H9 (cell line): ENCODE measurements around the gene S100A2. TPM values are rescaled to one million over a fixed set of nuclear protein-coding genes. Genes with fewer than 3 reads are reported as not detected.
A peak's percentile ranks its signal among the peaks of the same experiment; 100 is the strongest.

Experiments
- DNase-seq: peaks from one replicate; pipeline ENCODE4 v3.0.0-alpha.2; 2017
- H2AFZ ChIP-seq: one replicate; pipeline ENCODE4 v1.6.1; 2013; ENCODE audit warnings: mild to moderate bottlenecking, low read length, control low read depth, moderate library complexity
- H2AK5ac ChIP-seq: 2 replicates; pipeline ENCODE4 v1.6.1; 2013; ENCODE audit warnings: low read length, control low read depth, mixed read lengths; ENCODE audit not compliant: insufficient read length
- H2BK120ac ChIP-seq: one replicate; pipeline ENCODE4 v1.6.1; 2013; ENCODE audit warnings: low read depth, mild to moderate bottlenecking, low read length, control low read depth, inconsistent platforms; ENCODE audit not compliant: poor library complexity, severe bottlenecking
- H2BK12ac ChIP-seq: 2 replicates; pipeline ENCODE4 v1.6.1; 2013; ENCODE audit warnings: low read length, control low read depth, mixed read lengths, low read depth; ENCODE audit not compliant: insufficient read length
- H2BK15ac ChIP-seq: 2 replicates; pipeline ENCODE4 v1.6.1; 2013; ENCODE audit warnings: low read depth, low read length, control low read depth
- H2BK20ac ChIP-seq: one replicate; pipeline ENCODE4 v1.6.1; 2013; ENCODE audit warnings: low read depth, mild to moderate bottlenecking, low read length, control low read depth, inconsistent platforms; ENCODE audit not compliant: poor library complexity, severe bottlenecking
- H2BK5ac ChIP-seq: 2 replicates; pipeline ENCODE4 v1.6.1; 2013; ENCODE audit warnings: low read length, control low read depth, mixed read lengths; ENCODE audit not compliant: insufficient read length
- H3K14ac ChIP-seq: 2 replicates; pipeline ENCODE4 v1.6.1; 2013; ENCODE audit warnings: low read length, control low read depth; ENCODE audit not compliant: insufficient read depth
- H3K18ac ChIP-seq: 2 replicates; pipeline ENCODE4 v1.6.1; 2013; ENCODE audit warnings: low read depth, mild to moderate bottlenecking, mixed read lengths, low read length, control low read depth; ENCODE audit not compliant: insufficient read length
- H3K23ac ChIP-seq: 2 replicates; pipeline ENCODE4 v1.6.1; 2013; ENCODE audit warnings: low read length, control low read depth, mixed read lengths, low read depth; ENCODE audit not compliant: insufficient read length
- H3K23me2 ChIP-seq: 2 replicates; pipeline ENCODE4 v1.6.1; 2013; ENCODE audit warnings: low read depth, mild to moderate bottlenecking, mixed read lengths, low read length, control low read depth; ENCODE audit not compliant: insufficient read length, poor library complexity, severe bottlenecking
- H3K27ac ChIP-seq: 2 replicates; pipeline ENCODE4 v1.5.1; 2013; ENCODE audit warnings: low read length, control low read depth, mixed read lengths, low read depth; ENCODE audit not compliant: insufficient read length
- H3K27me3 ChIP-seq: 2 replicates; pipeline ENCODE4 v1.6.1; 2013; ENCODE audit warnings: low read length, control low read depth, inconsistent platforms; ENCODE audit not compliant: insufficient read depth
- H3K4ac ChIP-seq: 2 replicates; pipeline ENCODE4 v1.6.1; 2013; ENCODE audit warnings: low read depth, mild to moderate bottlenecking, control low read depth, inconsistent platforms, low read length, moderate library complexity
- H3K4me1 ChIP-seq: 2 replicates; pipeline ENCODE4 v1.6.1; 2013; ENCODE audit warnings: low read length, control low read depth, inconsistent platforms; ENCODE audit not compliant: insufficient read depth
- H3K4me2 ChIP-seq: 2 replicates; pipeline ENCODE4 v1.6.1; 2013; ENCODE audit warnings: low read length, control low read depth, mixed read lengths; ENCODE audit not compliant: insufficient read length, insufficient read depth
- H3K56ac ChIP-seq: 2 replicates; pipeline ENCODE4 v1.6.1; 2013; ENCODE audit warnings: low read depth, mild to moderate bottlenecking, mixed read lengths, low read length, control low read depth; ENCODE audit not compliant: insufficient read length
- H3K79me1 ChIP-seq: 2 replicates; pipeline ENCODE4 v1.6.1; 2013; ENCODE audit warnings: low read depth, mild to moderate bottlenecking, moderate library complexity, low read length, control low read depth, inconsistent platforms; ENCODE audit not compliant: insufficient read depth, poor library complexity, severe bottlenecking
- H3K79me2 ChIP-seq: 2 replicates; pipeline ENCODE4 v1.6.1; 2013; ENCODE audit warnings: low read length, control low read depth, inconsistent platforms; ENCODE audit not compliant: insufficient read depth
- H3K9ac ChIP-seq: 2 replicates; pipeline ENCODE4 v1.6.1; 2013; ENCODE audit warnings: low read length, control low read depth, mixed read lengths; ENCODE audit not compliant: insufficient read length; ENCODE audit errors: extremely low read depth
- H3K9me3 ChIP-seq: one replicate; pipeline ENCODE4 v1.6.1; 2013; ENCODE audit warnings: low read depth, low read length, inconsistent platforms; ENCODE audit not compliant: control insufficient read depth
- H3T11ph ChIP-seq: one replicate; pipeline ENCODE4 v1.6.1; 2013; ENCODE audit warnings: mild to moderate bottlenecking, low read length, control low read depth, inconsistent platforms
- H4K20me1 ChIP-seq: one replicate; pipeline ENCODE4 v1.6.1; 2013; ENCODE audit not compliant: control insufficient read depth, insufficient read length, insufficient read depth
- H4K5ac ChIP-seq: 2 replicates; pipeline ENCODE4 v1.6.1; 2013; ENCODE audit warnings: low read depth, mild to moderate bottlenecking, mixed read lengths, low read length, control low read depth; ENCODE audit not compliant: insufficient read length
- H4K8ac ChIP-seq: replicated peaks from 2 replicates; pipeline ENCODE4 v1.6.1; 2013; ENCODE audit warnings: low read length, control low read depth, mixed read lengths, low read depth; ENCODE audit not compliant: insufficient read length
- H4K91ac ChIP-seq: 2 replicates; pipeline ENCODE4 v1.6.1; 2013; ENCODE audit warnings: low read depth, mild to moderate bottlenecking, moderate library complexity, mixed read lengths, low read length, control low read depth; ENCODE audit not compliant: insufficient read length
- H3K27ac Mint-ChIP-seq, 3 experiments: 2 replicates in 2 of 3; 3 replicates in 1 of 3; pipeline ENCODE4 v1.8.0; 2020 to 2021; ENCODE audit warnings: mixed read lengths in 3 of 3, mild to moderate bottlenecking in 1 of 3, moderate library complexity in 1 of 3
- H3K27me3 Mint-ChIP-seq: 2 replicates; pipeline ENCODE4 v1.8.0; 2021; ENCODE audit warnings: low read depth, mild to moderate bottlenecking, moderate library complexity, mixed read lengths
- H3K36me3 Mint-ChIP-seq, 3 experiments: 2 replicates in 2 of 3; 3 replicates in 1 of 3; pipeline ENCODE4 v1.8.0; 2020 to 2021; ENCODE audit warnings: low read depth in 3 of 3, mixed read lengths in 3 of 3; ENCODE audit not compliant: insufficient read depth in 1 of 3
- H3K4me1 Mint-ChIP-seq, 2 experiments: 2 replicates each; pipeline ENCODE4 v1.8.0; 2020; ENCODE audit warnings: mixed read lengths in 2 of 2
- H3K4me3 Mint-ChIP-seq, 2 experiments: 2 replicates in 1 of 2; 3 replicates in 1 of 2; pipeline ENCODE4 v1.8.0; 2020 to 2021; ENCODE audit warnings: mild to moderate bottlenecking in 2 of 2, mixed read lengths in 2 of 2, moderate library complexity in 1 of 2
- H3K9me3 Mint-ChIP-seq, 2 experiments: 2 replicates in 1 of 2; 3 replicates in 1 of 2; pipeline ENCODE4 v1.8.0; 2020; ENCODE audit warnings: mild to moderate bottlenecking in 2 of 2, mixed read lengths in 2 of 2, moderate library complexity in 1 of 2
- CTCF ChIP-seq: fragments of 200-600 bp; sonication (generic); conservative IDR thresholded peaks from 3 replicates; pipeline ENCODE4 v1.8.0; 2021; ENCODE audit warnings: antibody characterized with exemption, mild to moderate bottlenecking
- WGBS: extraction: QIAGEN DNeasy Blood & Tissue Kit; methylation state at CpG from one replicate; pipeline ENCODE4 v1.1.7; 2013; ENCODE audit warnings: missing lambda C conversion rate, low lambda C conversion rate, mixed read lengths; ENCODE audit not compliant: insufficient read length; ENCODE audit errors: extremely low coverage; 5-methylcytosine and 5-hydroxymethylcytosine counted together
- total RNA-seq: library from RNA; stranded (reverse); gene quantifications from 2 replicates; pipeline ENCODE4 v1.2.1, GENCODE V29; 2021

Gene S100A2
- total RNA-seq, 1 experiment from 2014 or later, result 0.57 TPM

GRCh38 chr1:153550827-153551500 lies 14.7 kb downstream of the S100A2 start:
- Histone ChIP-seq H4K5ac (no peak overlapping the region), H3K23me2 (no peaks in the 10 kb centered on the region), H3K9ac (no peak overlapping the region), H2AK5ac (no peak overlapping the region), H3K14ac (no peak overlapping the region; the same call in 1 of the 2 replicates), H3K79me1 (no peaks in the 10 kb centered on the region), H3K4me2 (no peak overlapping the region), H2BK20ac (no peak overlapping the region), H4K20me1 (no peaks in the 10 kb centered on the region), H4K8ac (no peak overlapping the region), H2BK15ac (no peak overlapping the region), H3K27me3 (no peaks in the 10 kb centered on the region), H3T11ph (no peak overlapping the region), H3K9me3 (no peaks in the 10 kb centered on the region), H3K4ac (no peak overlapping the region), H2AFZ (no peak overlapping the region), H3K23ac (no peak overlapping the region), H2BK120ac (no peak overlapping the region), H2BK12ac (no peak overlapping the region), H3K79me2 (no peaks in the 10 kb centered on the region), H3K56ac (no peak overlapping the region), H4K91ac (no peak overlapping the region), H3K18ac (no peak overlapping the region), H2BK5ac (no peak overlapping the region), H3K4me1 (no peaks in the 10 kb centered on the region), H3K27ac (no peak overlapping the region)
- WGBS, result no CpG with 5 or more reads among the region's 10 CpGs
- Mint-ChIP-seq H3K27ac (no peak overlapping the region), H3K4me1 (peaks cover 36 to 53% of the 10 kb centered on the region in 2 experiments), H3K36me3 (no peaks in the 10 kb centered on the region), H3K27me3 (no peaks in the 10 kb centered on the region; the same call in 1 of the 2 replicates), H3K9me3 (no peaks in the 10 kb centered on the region), H3K4me3 (no peak overlapping the region)
- TF ChIP-seq CTCF, result no peak
- peak; percentile 17 for DNase-seq
